GM10248 (cell line): Measurements from ENCODE around the gene RINL.
"Not testable (repeated sequence)": the region's sequence is repeated elsewhere in the genome, so short reads cannot be mapped to it uniquely, and the experiment has no call there.

ENCODE experiments used
- CTCF ChIA-PET: fragments of 300-600 bp; sonication (Branson Sonifier 250); formaldehyde crosslinking; extraction: SDS; loops from one replicate; lab custom pipeline; 2021; ENCODE audit warnings: antibody characterized with exemption; lab: Yijun Ruan, JAX
- POLR2A ChIA-PET: fragments of 350-650 bp; sonication (Branson Sonifier 250); formaldehyde crosslinking; extraction: SDS; loops from one replicate; lab custom pipeline; 2020; ENCODE audit warnings: antibody characterized with exemption; lab: Yijun Ruan, JAX
- DNase-seq: peaks from one replicate; pipeline ENCODE4 v3.0.0; 2012; ENCODE audit errors: extremely low spot score
- TF ChIP-seq, protein P1 (sequence below): IDR thresholded peaks from 2 replicates; pipeline ENCODE4 v1.5.1; 2012; ENCODE audit warnings: mild to moderate bottlenecking, low read depth; ENCODE audit errors: extremely low read depth, missing control alignments, control extremely low read depth

The RINL gene

DNA sequence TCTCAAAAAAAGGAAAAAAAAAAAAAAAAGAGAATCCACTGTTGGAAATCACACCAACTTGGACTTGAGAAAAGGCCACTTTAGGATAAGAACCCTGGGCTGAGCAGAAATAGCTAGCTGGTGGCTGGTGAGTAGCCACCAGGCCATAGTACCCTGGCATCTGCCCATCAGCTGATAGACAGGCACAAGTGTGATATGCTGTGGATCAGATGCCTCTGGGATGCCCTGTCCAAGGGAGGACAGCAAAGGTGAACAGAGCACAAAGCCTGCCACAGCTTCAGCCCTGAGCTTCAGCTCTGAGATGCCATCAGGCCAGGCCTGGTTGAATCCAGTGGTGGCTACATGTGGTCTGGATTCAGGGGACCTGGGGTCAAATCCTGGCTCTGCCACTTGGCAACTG is 12.6 kb upstream of the RINL start:
- TF ChIP-seq, protein P1, sequence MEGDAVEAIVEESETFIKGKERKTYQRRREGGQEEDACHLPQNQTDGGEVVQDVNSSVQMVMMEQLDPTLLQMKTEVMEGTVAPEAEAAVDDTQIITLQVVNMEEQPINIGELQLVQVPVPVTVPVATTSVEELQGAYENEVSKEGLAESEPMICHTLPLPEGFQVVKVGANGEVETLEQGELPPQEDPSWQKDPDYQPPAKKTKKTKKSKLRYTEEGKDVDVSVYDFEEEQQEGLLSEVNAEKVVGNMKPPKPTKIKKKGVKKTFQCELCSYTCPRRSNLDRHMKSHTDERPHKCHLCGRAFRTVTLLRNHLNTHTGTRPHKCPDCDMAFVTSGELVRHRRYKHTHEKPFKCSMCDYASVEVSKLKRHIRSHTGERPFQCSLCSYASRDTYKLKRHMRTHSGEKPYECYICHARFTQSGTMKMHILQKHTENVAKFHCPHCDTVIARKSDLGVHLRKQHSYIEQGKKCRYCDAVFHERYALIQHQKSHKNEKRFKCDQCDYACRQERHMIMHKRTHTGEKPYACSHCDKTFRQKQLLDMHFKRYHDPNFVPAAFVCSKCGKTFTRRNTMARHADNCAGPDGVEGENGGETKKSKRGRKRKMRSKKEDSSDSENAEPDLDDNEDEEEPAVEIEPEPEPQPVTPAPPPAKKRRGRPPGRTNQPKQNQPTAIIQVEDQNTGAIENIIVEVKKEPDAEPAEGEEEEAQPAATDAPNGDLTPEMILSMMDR: no peak
- POLR2A ChIA-PET: no interaction called here
- DNase-seq: no peak
- CTCF ChIA-PET: no interaction called here

DNA sequence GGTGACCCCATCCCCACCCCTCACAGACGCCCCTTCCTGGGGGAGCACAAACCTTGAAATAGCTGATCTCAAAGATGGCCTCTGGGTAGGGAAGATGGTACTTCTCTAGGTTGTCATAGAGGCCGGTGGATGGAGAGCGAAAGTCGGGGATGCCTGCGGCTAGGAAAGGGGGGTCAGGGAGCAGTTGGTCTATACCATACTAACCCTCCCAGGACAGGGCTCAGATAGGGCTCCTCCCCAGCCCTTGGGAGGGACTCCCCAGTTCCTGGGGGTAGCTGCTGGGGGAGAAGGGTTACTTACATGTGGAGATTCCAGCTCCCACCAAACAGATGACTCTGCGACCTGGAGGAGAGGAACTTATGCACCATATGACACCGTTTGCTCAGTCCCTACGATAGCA is 11.7 kb upstream of the RINL start:
- CTCF ChIA-PET: interaction anchor here (1.2 to 3.9 kb wide), 2 partner anchors 41 to 120 kb away, joined by 3 to 19 read pairs; partner anchors contain the start of genes MRPS12 and SARS2
- TF ChIP-seq, protein P1: no peak
- POLR2A ChIA-PET: no interaction called here
- DNase-seq: no peak

DNA sequence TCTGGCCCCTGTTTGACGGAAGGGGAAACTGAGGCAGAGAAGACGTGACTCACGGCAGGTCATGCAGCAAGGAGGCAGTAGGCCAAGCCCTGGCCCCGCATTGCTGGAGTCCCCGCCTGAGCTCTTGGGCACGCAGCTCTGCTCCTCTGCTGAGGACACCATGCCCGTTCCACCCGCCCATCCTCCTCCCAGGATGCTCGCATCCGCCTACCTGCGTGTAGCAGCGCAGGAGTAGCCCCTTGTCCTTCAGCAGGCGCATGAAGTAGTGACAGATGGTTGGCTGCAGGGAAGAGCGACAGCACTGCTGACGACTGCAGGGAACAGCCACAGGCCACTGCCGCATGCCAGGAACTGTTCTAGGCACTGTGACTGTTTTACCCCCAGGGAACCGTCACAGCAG is 10.8 kb upstream of the RINL start:
- POLR2A ChIA-PET: no interaction called here
- no peak for DNase-seq
- TF ChIP-seq, protein P1: no peak
- CTCF ChIA-PET: interaction anchor here (1.2 to 4.6 kb wide), 8 partner anchors 8 to 411 kb away, joined by 3 to 64 read pairs (median 10); partner anchors contain the start of genes MRPS12, RINL and SARS2

DNA sequence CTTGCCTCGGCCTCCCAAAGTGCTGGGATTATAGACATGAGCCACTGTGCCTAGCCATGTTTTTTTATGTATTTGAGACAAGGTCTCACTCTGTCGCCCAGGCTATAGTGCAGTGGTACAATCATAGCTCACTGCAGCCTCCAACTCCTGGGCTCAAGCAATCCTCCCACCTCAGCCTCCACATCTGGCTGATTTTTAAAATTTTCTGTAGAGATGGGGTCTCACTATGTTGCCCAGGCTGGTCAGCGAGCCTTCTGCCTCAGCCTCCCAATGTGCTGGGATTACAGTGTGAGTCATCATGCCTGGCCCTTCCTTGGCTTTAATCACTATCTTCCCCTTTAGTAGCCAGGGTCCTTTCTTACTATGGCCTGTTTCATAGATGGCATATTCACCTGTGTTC is 6.6 kb upstream of the RINL start:
- POLR2A ChIA-PET, DNase-seq: not testable (repeated sequence)
- CTCF ChIA-PET: interaction anchor here (4.6 kb wide), 1 partner anchor 8 kb away, joined by 64 read pairs; the partner anchor contains the start of gene RINL

DNA sequence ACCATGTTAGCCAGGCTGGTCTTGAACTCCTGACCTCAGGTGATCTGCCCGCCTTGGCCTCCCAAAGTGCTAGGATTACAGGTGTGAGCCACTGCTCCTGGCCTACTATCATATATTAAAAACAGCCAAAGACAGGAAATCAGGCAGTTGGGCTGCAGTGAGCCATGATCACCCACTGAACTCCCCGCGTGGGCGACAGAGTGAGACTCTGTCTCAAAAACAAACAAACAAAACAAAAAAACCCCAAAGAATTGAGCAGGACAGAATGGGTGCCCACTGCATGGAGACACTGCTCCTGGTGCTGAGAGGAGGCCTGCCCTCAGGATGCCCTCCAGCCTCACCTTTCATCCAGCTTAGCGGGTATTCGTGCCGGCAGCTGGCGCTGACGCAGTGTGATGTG is 5.2 kb upstream of the RINL start:
- DNase-seq: no peak
- TF ChIP-seq, protein P1: no peak
- POLR2A ChIA-PET: no interaction called here
- CTCF ChIA-PET: no interaction called here

DNA sequence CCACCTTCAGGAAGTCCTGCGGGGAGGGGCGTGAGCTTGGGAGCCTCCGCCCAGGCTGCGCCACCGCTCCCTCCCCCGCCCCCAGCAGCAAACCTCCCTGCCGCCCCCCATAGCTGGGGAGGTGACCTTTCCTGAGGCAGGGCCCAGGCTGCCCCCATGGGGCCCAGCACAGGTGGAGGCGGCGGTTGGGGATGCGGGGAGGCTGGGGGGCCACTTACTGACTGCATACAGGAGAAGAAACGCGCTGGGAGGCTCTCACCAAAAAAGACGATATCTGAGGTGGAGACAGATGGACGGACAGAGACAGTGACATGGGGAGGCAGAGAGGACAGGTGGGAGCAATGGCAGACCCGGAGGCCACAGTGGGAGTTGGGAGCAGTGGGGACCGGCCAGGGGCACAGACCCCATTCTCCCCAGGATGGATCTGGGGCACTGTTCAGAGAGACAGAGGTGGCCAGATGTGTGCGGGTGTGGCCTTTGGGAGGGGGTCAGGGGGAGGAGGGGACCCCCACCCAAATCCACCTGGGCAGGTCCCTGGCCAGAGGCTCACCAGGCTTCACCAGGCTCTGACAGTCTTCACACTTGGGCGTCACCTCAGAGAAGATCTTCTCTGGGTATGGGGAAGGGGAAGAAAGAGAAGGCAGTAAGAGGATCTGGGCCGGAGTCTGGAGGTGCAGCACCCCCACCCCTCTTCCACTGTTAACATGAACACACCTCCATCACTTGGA is 3.0 kb upstream of the RINL start:
- TF ChIP-seq, protein P1: no peak
- POLR2A ChIA-PET: no interaction called here
- CTCF ChIA-PET: interaction anchor here (1.5 to 3.9 kb wide), 2 partner anchors 11 kb away, joined by 8 to 34 read pairs; no protein-coding TSS in a partner anchor
- no peak for DNase-seq
